Neural progenitor cell (in vitro differentiated cells): ENCODE results near the gene ARID3A. TPM values are rescaled to one million over a fixed set of nuclear protein-coding genes. Genes with fewer than 3 reads are reported as not detected.

Experiments used
- DNase-seq: peaks from one replicate; pipeline ENCODE4 v3.0.0-alpha.2; 2016; ENCODE audit warnings: low spot score
- H2AFZ ChIP-seq: fragments of 200-600 bp; sonication (generic); replicated peaks from 2 replicates; pipeline ENCODE4 v1.6.1; 2016; ENCODE audit warnings: antibody characterized with exemption
- H3F3A ChIP-seq: fragments of 200-600 bp; sonication (generic); 2 replicates; pipeline ENCODE4 v1.6.1; 2016; ENCODE audit warnings: antibody characterized with exemption, low read depth
- H3K27ac ChIP-seq: fragments of 200-600 bp; sonication (generic); 2 replicates; pipeline ENCODE4 v1.5.1; 2016; ENCODE audit warnings: mild to moderate bottlenecking
- H3K27me3 ChIP-seq: fragments of 200-600 bp; sonication (generic); 2 replicates; pipeline ENCODE4 v1.6.1; 2016; ENCODE audit warnings: mild to moderate bottlenecking, moderate library complexity
- H3K36me3 ChIP-seq: fragments of 200-600 bp; sonication (generic); 2 replicates; pipeline ENCODE4 v1.5.1; 2016
- H3K4me1 ChIP-seq: fragments of 200-600 bp; sonication (generic); 2 replicates; pipeline ENCODE4 v1.6.1; 2016; ENCODE audit warnings: mixed run types
- H3K4me2 ChIP-seq: fragments of 200-600 bp; sonication (generic); 2 replicates; pipeline ENCODE4 v1.6.1; 2016
- H3K4me3 ChIP-seq: fragments of 200-600 bp; sonication (generic); 2 replicates; pipeline ENCODE4 v1.5.1; 2016
- H3K79me2 ChIP-seq: fragments of 200-600 bp; sonication (generic); 2 replicates; pipeline ENCODE4 v1.6.1; 2016; ENCODE audit warnings: low read depth
- H3K9ac ChIP-seq: fragments of 200-600 bp; sonication (generic); 2 replicates; pipeline ENCODE4 v1.6.1; 2016
- H3K9me3 ChIP-seq: fragments of 200-600 bp; sonication (generic); 2 replicates; pipeline ENCODE4 v1.5.1; 2016; ENCODE audit warnings: low read depth
- H4K20me1 ChIP-seq: fragments of 200-600 bp; sonication (generic); 2 replicates; pipeline ENCODE4 v1.6.1; 2016; ENCODE audit warnings: low read depth
- H3K27ac Mint-ChIP-seq: 3 replicates; pipeline ENCODE4 v1.8.0; 2021; ENCODE audit warnings: mixed read lengths
- H3K27me3 Mint-ChIP-seq: 2 replicates; pipeline ENCODE4 v1.8.0; 2022; ENCODE audit warnings: low read depth, mild to moderate bottlenecking, inconsistent platforms, moderate library complexity, mixed read lengths; ENCODE audit not compliant: insufficient read depth
- H3K36me3 Mint-ChIP-seq: 3 replicates; pipeline ENCODE4 v1.8.0; 2021; ENCODE audit warnings: mixed read lengths
- H3K4me1 Mint-ChIP-seq: 3 replicates; pipeline ENCODE4 v1.8.0; 2021; ENCODE audit warnings: mixed read lengths
- H3K4me3 Mint-ChIP-seq: 3 replicates; pipeline ENCODE4 v1.8.0; 2021; ENCODE audit warnings: mild to moderate bottlenecking, moderate library complexity, mixed read lengths
- H3K9me3 Mint-ChIP-seq: 3 replicates; pipeline ENCODE4 v1.8.0; 2020; ENCODE audit warnings: mixed read lengths
- CTCF ChIP-seq: fragments of 200-600 bp; sonication (generic); IDR thresholded peaks from 2 replicates; pipeline ENCODE4 v1.5.1; 2017; ENCODE audit warnings: antibody characterized with exemption, mild to moderate bottlenecking
- EZH2 ChIP-seq: fragments of 200-600 bp; sonication (generic); IDR thresholded peaks from 2 replicates; pipeline ENCODE4 v1.6.1; 2017; ENCODE audit warnings: antibody characterized with exemption, mild to moderate bottlenecking, moderate library complexity
- EZH2phosphoT487 ChIP-seq: fragments of 200-600 bp; sonication (generic); IDR thresholded peaks from 2 replicates; pipeline ENCODE4 v1.6.1; 2017; ENCODE audit warnings: antibody characterized with exemption
- total RNA-seq: library from RNA; depleted of rRNA; stranded (reverse); fragments of >200 nt; gene quantifications from 2 replicates; pipeline ENCODE4 v1.2.3, GENCODE V29; 2015; ENCODE audit warnings: low replicate concordance

The ARID3A gene
- total RNA-seq, 1 donor from 2014 or later = 25.5 TPM

GRCh38 chr19:885536-886224 lies 40.2 kb upstream of the ARID3A start:
- H3K4me2 ChIP-seq = no peak overlapping the region
- H3K27me3 ChIP-seq = no peaks in the 10 kb centered on the region
- no peak overlapping the region for H3K4me3 ChIP-seq
- no peak for TF ChIP-seq EZH2phosphoT487
- TF ChIP-seq CTCF = no peak
- TF ChIP-seq EZH2 = no peak
- no peak for DNase-seq
- H3K27ac ChIP-seq = no peak overlapping the region
- H3K9me3 Mint-ChIP-seq = no peaks in the 10 kb centered on the region
- H3K36me3 Mint-ChIP-seq = peaks cover 20% of the 10 kb centered on the region
- H3F3A ChIP-seq = no peaks in the 10 kb centered on the region
- H3K79me2 ChIP-seq = peaks cover 2% of the 10 kb centered on the region
- H4K20me1 ChIP-seq = peaks cover 11% of the 10 kb centered on the region
- peaks cover 4% of the 10 kb centered on the region for H3K27me3 Mint-ChIP-seq
- H3K4me3 Mint-ChIP-seq = no peak overlapping the region
- no peaks in the 10 kb centered on the region for H3K9me3 ChIP-seq
- H3K4me1 Mint-ChIP-seq = peaks cover 3% of the 10 kb centered on the region
- H3K36me3 ChIP-seq = no peaks in the 10 kb centered on the region
- no peak overlapping the region for H3K9ac ChIP-seq
- H2AFZ ChIP-seq = no peak overlapping the region
- no peaks in the 10 kb centered on the region for H3K4me1 ChIP-seq
- no peak overlapping the region for H3K27ac Mint-ChIP-seq

- Mint-ChIP-seq H3K9me3 (no peaks in the 10 kb centered on the region), H3K27me3 (peaks cover 5% of the 10 kb centered on the region), H3K36me3 (peaks cover 7% of the 10 kb centered on the region), H3K4me3 (peak overlapping the region; percentile 46), H3K4me1 (peaks cover 3% of the 10 kb centered on the region), H3K27ac (peak overlapping the region; percentile 37)
- Histone ChIP-seq H3K79me2 (peaks cover 10% of the 10 kb centered on the region), H2AFZ (no peak overlapping the region), H4K20me1 (peaks cover 6% of the 10 kb centered on the region), H3K27me3 (no peaks in the 10 kb centered on the region), H3K27ac (no peak overlapping the region), H3K4me1 (no peaks in the 10 kb centered on the region), H3F3A (no peaks in the 10 kb centered on the region), H3K9ac (no peak overlapping the region), H3K4me2 (no peak overlapping the region), H3K4me3 (no peak overlapping the region), H3K9me3 (no peaks in the 10 kb centered on the region), H3K36me3 (no peaks in the 10 kb centered on the region)
- TF ChIP-seq EZH2 = no peak
- TF ChIP-seq CTCF = no peak
- no peak for TF ChIP-seq EZH2phosphoT487
- DNase-seq = no peak
Measured at GRCh38 chr19:887072-887471, 38.8 kb upstream of the ARID3A start.

- Mint-ChIP-seq H3K27ac (no peak overlapping the region), H3K4me1 (peaks cover 3% of the 10 kb centered on the region), H3K9me3 (no peaks in the 10 kb centered on the region), H3K27me3 (peaks cover 7% of the 10 kb centered on the region), H3K36me3 (peaks cover 7% of the 10 kb centered on the region), H3K4me3 (no peak overlapping the region)
- H3K4me3 ChIP-seq = no peak overlapping the region
- no peaks in the 10 kb centered on the region for H3K9me3 ChIP-seq
- H3K9ac ChIP-seq = no peak overlapping the region
- peaks cover 15% of the 10 kb centered on the region for H3K79me2 ChIP-seq
- H3K36me3 ChIP-seq = no peaks in the 10 kb centered on the region
- H3F3A ChIP-seq = no peaks in the 10 kb centered on the region
- H3K4me2 ChIP-seq = no peak overlapping the region
- no peak for DNase-seq
- H3K27ac ChIP-seq = no peak overlapping the region
- H3K27me3 ChIP-seq = no peaks in the 10 kb centered on the region
- H4K20me1 ChIP-seq = peaks cover 6% of the 10 kb centered on the region
- H2AFZ ChIP-seq = no peak overlapping the region
- no peak for TF ChIP-seq CTCF
- TF ChIP-seq EZH2 = no peak
- TF ChIP-seq EZH2phosphoT487 = no peak
- H3K4me1 ChIP-seq = no peaks in the 10 kb centered on the region
Measured at GRCh38 chr19:887599-887998, 38.2 kb upstream of the ARID3A start.
